Left forelimb (tissue), 1 donor: ENCODE measurements around the gene LDLRAD4.
"Not testable (repeated sequence)": the region's sequence is repeated elsewhere in the genome, so short reads cannot be mapped to it uniquely, and the experiment has no call there.

Source experiments
- DNase-seq: peaks from one replicate; pipeline ENCODE4 v3.0.0-alpha.2; 2018; ENCODE audit warnings: low spot score

Gene LDLRAD4

DNA sequence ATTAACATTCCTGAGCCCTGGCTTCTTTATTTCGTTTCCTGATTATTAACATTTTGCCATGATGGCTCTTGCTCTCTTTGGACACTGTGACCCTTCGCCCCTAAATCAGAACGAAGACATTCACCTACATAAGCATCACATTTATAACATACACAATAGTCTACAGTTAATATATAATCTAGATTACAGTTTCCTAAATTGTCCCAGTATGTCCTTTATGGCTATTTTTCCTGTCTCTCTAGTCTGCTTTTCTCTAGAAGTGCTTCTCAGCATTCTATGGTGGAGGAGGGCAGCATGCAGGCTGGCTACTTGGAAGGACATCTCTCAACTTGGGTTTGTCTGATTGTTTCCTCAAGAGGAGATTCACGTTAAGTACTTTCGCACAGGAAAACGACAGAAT lies 457.9 kb downstream of the LDLRAD4 start:
- no peak for DNase-seq

DNA sequence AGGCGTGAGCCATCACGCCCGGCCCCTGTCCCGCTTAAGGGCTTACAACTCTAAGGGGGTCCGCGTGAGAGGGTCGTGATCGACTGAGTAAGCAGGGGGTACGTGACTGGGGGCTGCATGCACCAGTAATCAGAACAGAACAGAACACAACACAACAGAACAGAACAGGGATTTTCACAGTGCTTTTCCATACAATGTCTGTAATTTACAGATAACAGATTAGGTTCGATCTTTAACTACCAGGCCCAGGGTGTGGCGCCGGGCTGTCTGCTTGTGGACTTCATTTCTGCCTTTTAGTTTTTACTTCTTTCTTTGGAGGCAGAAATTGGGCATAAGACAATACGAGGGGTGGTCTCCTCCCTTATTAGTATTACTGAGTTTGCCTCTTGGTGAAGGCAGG lies 458.8 kb downstream of the LDLRAD4 start:
- DNase-seq = not testable (repeated sequence)

GRCh38 chr18:13680612-13681011 lies 462.1 kb downstream of the LDLRAD4 start:
- DNase-seq = no peak

GRCh38 chr18:13681701-13682100 lies 463.1 kb downstream of the LDLRAD4 start:
- no peak for DNase-seq

DNA sequence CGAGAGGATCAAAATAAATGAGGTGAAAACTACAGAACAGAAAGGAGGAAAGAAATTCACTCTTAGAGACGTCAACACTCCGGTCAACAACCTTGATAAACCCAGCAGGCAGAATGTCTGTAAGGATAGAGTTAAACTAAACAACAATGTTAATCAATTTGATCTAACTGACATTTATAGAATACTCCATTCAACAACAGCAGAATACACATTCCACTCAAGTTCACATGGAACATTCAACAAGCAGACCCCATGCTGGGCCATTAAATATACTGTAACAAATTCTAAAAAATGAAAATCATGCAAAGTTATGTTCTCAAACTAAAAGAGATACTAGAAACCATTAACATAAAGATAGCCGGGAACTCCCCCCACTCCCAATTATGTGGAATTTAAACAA lies 466.0 kb downstream of the LDLRAD4 start:
- DNase-seq = no peak

GRCh38 chr18:13688191-13689136 lies 469.9 kb downstream of the LDLRAD4 start:
- no peak for DNase-seq

- not testable (repeated sequence) for DNase-seq
Measured at GRCh38 chr18:13690060-13690459, 471.5 kb downstream of the LDLRAD4 start.

DNA sequence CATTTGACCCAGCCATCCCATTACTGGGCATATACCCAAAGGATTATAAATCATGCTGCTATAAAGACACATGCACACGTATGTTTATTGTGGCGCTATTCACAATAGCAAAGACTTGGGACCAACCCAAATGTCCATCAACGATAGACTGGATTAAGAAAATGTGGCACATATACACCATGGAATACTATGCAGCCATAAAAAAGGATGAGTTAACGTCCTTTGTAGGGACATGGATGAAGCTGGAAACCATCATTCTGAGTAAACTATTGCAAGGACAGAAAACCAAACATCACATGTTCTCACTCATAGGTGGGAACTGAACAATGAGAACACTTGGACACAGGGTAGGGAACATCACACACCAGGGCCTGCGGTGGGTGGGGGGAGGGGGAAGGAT lies 476.8 kb downstream of the LDLRAD4 start:
- not testable (repeated sequence) for DNase-seq

GRCh38 chr18:13696961-13697360 lies 478.4 kb downstream of the LDLRAD4 start:
- DNase-seq = no peak

GRCh38 chr18:13700153-13700552 lies 481.6 kb downstream of the LDLRAD4 start:
- no peak for DNase-seq
